ENCODE results near the gene PRKAR1B. TPM values are rescaled to one million over a fixed set of nuclear protein-coding genes. Genes with fewer than 3 reads are reported as not detected.

PRKAR1B gene
- total RNA-seq, 4 donors from 2014 or later = 3.8 to 11.6 (median 6.3) TPM

GRCh38 chr7:713488-714230 lies 13.4 kb downstream of the PRKAR1B start:
- TF ChIP-seq CTCF (IDR thresholded peaks at IDR 0.05; ENCODE audit: low read depth) = no peak

GRCh38 chr7:713139-713457 lies 14.0 kb downstream of the PRKAR1B start:
- no peak for TF ChIP-seq CTCF (IDR thresholded peaks at IDR 0.05; ENCODE audit: low read depth)

GRCh38 chr7:712381-713138 lies 14.5 kb downstream of the PRKAR1B start:
- no peak for TF ChIP-seq CTCF (IDR thresholded peaks at IDR 0.05; ENCODE audit: low read depth)

GRCh38 chr7:711922-712380 lies 15.1 kb downstream of the PRKAR1B start:
- TF ChIP-seq CTCF (IDR thresholded peaks at IDR 0.05; ENCODE audit: low read depth) = no peak

GRCh38 chr7:711093-711921 lies 15.8 kb downstream of the PRKAR1B start:
- TF ChIP-seq CTCF (IDR thresholded peaks at IDR 0.05; ENCODE audit: low read depth) = no peak

- TF ChIP-seq CTCF (IDR thresholded peaks at IDR 0.05; ENCODE audit: low read depth) = no peak
Measured at GRCh38 chr7:710161-710560, 16.9 kb downstream of the PRKAR1B start.

Measured in subcutaneous adipose tissue (tissue), 4 donors.